Heart right ventricle (tissue), 16 donors: ENCODE measurements around the gene ZNF747. TPM values are rescaled to one million over a fixed set of nuclear protein-coding genes. Genes with fewer than 3 reads are reported as not detected.
"Not testable (repeated sequence)": the region's sequence is repeated elsewhere in the genome, so short reads cannot be mapped to it uniquely, and the experiment has no call there.

Experiments used
- ATAC-seq, 8 donors: fragments of 200-7000 bp; cut with Tn5 transposase; one replicate each; pipeline ENCODE4 v1.9.1; 2020; ENCODE audit warnings: mild to moderate bottlenecking in 8 of 8, moderate library complexity in 8 of 8, moderate number of reproducible peaks in 1 of 8
- DNase-seq, 2 donors: peaks; one replicate each; pipeline ENCODE4 v3.0.0-alpha.2; 2020
- H3K27ac ChIP-seq, 10 donors: fragments of 200-600 bp; sonication (generic) in 2 of 10; one replicate each; pipeline versions ENCODE4 v1.5.0 to v1.8.0; 2020 to 2022; ENCODE audit warnings: mild to moderate bottlenecking in 3 of 10
- H3K27me3 ChIP-seq, 7 donors: fragments of 200-600 bp; one replicate each; pipeline ENCODE4 v1.8.0; 2021 to 2022; ENCODE audit warnings: mild to moderate bottlenecking in 2 of 7
- H3K36me3 ChIP-seq, 9 donors: fragments of 200-600 bp; sonication (generic) in 1 of 9; one replicate each; pipeline versions ENCODE4 v1.5.0 to v1.8.0; 2020 to 2022; ENCODE audit warnings: mild to moderate bottlenecking in 2 of 9
- H3K4me1 ChIP-seq, 9 donors: fragments of 200-600 bp; sonication (generic) in 1 of 9; one replicate each; pipeline versions ENCODE4 v1.5.0 to v1.8.0; 2020 to 2022; ENCODE audit warnings: mild to moderate bottlenecking in 4 of 9
- H3K4me3 ChIP-seq, 10 donors: fragments of 200-600 bp; sonication (generic) in 2 of 10; one replicate each; pipeline versions ENCODE4 v1.5.0 to v1.8.0; 2020 to 2022; ENCODE audit warnings: mild to moderate bottlenecking in 7 of 10, moderate library complexity in 2 of 10
- H3K9me3 ChIP-seq, 11 donors: fragments of 200-600 bp in 10 of 11; sonication (generic) in 2 of 11; one replicate each; pipeline versions ENCODE4 v1.5.0 to v1.8.0; 2013 to 2022; ENCODE audit warnings: mild to moderate bottlenecking in 2 of 11, control low read depth in 1 of 11, moderate library complexity in 1 of 11
- WGBS, 2 donors: extraction: QIAGEN DNeasy Blood & Tissue Kit; methylation state at CpG; one replicate each; pipeline ENCODE4 v1.1.7; 2013; ENCODE audit warnings: inconsistent platforms in 1 of 2; 5-methylcytosine and 5-hydroxymethylcytosine counted together
- intact Hi-C, 10 donors: fragments of 100-400 bp; cut with DNase I; formaldehyde crosslinking; loops; one replicate each; pipeline versions ENCODE4 v1.11.1 to v1.14.2; 2022
- polyA plus RNA-seq, 2 donors: library from polyadenylated mRNA; stranded (reverse); fragments of 200-250 nt; gene quantifications; one replicate each; pipeline ENCODE4 v1.2.3, GENCODE V29; 2013
- total RNA-seq, 10 donors: library from RNA; stranded (reverse); fragmentation: NEBNext Ultra II Directional in 3 of 10; extraction: Animal tissue kit (Norgen Biotek cat#: 25700) in 3 of 10; gene quantifications; one replicate each; pipeline versions ENCODE4 v1.2.1 to v1.2.4, GENCODE V29; 2021 to 2023
- TF ChIP-seq, protein P1 (sequence below), 9 donors: fragments of 200-600 bp; sonication (generic) in 2 of 9; IDR thresholded peaks; one replicate each; pipeline versions ENCODE4 v1.5.0 to v1.8.0; 2021 to 2022; ENCODE audit warnings: antibody characterized with exemption in 9 of 9, mild to moderate bottlenecking in 5 of 9, moderate library complexity in 1 of 9
- donor health status: Arrhythmogenic right ventricular cardiomyopathy.
- donor health status: ischemic (EF 13 %, LVEDD 7.1; RV severe dilation, severe dysfunction).
- donor health status: healthy with polysubstance abuse.
- donor health status: DM: no; HTN: yes; CAD: no.
- donor health status: DM: no; HTN: no; CAD: no.
- donor health status: ischemic (EF 25% LVEDD 6.9; RV normal size, moderate dysfunction).
- donor health status: ischemic (EF 25% LVEDD 5.7; RV mildly dilated, moderate dysfunction).
- donor health status: healthy.
- donor health status: DM: yes; HTN: yes; CAD: no.
- donor health status: Ischemic cardiomyopathy.
- donor health status: ischemic (EF 35%, LVEDD 5.7; RV mildly dilated, moderate dysfunction).
- donor health status: nonischemic (EF 11% LVEDD 7.7; RV severe dilation, severe dysfunction).
- donor health status: DM: yes; HTN: yes; CAD: no.
- donor health status: PGD.
- donor health status: ischemic (EF 29% LVEDD 5.4; RV normal size, mild dysfunction).
- donor health status: nonischemic (EF 23%, LVEDD 6.1; RV moderate dilation, normal function).

ZNF747 gene
- total and polyA plus RNA-seq, 12 donors = 8.5 to 14.3 (median 10.5) TPM

DNA sequence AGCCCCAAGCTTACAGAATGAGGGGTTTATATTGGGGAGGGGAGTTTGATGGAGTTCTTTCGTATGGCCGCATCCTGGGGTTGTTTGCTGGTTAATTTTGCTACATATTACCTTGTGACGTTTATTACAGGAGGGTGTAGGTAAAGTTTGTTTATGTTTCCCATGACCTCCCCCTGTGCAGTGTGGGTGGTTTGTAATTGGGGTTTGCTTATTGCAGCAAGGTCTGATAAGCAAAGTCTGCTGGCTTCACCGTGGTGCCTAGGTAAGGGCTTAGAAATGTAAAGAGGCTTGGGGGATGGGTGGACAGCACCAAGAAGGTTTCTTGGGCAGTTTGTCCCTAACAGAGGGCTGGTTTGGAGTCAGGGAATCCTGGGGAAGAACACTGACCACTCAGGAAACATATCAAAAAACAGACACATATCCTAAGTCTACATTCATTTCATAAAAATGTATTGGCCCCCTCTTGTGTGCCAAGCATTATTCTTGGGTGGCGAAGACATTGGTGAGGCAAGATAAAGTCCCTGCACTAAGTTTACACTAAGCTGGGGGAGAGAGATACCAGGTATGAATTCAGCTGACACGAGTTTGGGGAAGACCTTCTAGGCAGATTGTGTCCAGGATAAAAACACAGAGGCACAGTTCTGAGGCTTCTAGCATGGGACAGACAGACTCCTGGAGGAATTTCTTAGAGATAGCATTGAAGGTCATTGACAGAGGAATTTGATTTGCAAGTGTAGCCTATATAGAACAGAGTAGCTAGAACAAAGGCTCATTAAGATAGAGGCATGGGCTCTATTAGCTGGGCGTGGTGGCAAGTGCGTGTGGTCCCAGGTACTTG, 14.0 kb upstream of the ZNF747 start:
- TF ChIP-seq, protein P1, sequence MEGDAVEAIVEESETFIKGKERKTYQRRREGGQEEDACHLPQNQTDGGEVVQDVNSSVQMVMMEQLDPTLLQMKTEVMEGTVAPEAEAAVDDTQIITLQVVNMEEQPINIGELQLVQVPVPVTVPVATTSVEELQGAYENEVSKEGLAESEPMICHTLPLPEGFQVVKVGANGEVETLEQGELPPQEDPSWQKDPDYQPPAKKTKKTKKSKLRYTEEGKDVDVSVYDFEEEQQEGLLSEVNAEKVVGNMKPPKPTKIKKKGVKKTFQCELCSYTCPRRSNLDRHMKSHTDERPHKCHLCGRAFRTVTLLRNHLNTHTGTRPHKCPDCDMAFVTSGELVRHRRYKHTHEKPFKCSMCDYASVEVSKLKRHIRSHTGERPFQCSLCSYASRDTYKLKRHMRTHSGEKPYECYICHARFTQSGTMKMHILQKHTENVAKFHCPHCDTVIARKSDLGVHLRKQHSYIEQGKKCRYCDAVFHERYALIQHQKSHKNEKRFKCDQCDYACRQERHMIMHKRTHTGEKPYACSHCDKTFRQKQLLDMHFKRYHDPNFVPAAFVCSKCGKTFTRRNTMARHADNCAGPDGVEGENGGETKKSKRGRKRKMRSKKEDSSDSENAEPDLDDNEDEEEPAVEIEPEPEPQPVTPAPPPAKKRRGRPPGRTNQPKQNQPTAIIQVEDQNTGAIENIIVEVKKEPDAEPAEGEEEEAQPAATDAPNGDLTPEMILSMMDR (IDR thresholded peaks at IDR 0.05) = no peak
- H3K4me3 ChIP-seq = no peak overlapping the region
- H3K4me1 ChIP-seq = peaks cover 0 to 45% (median 19%) of the 10 kb centered on the region in 9 donors
- WGBS, 2 donors = 61 to 65% methylated on average over 8 of the region's 8 CpGs
- peak in 5 of 8 donors; percentile 10 to 30 (median 15) for ATAC-seq
- peak overlapping the region in 9 of 10 donors; percentile 26 to 74 (median 63) for H3K27ac ChIP-seq
- no peaks in the 10 kb centered on the region for H3K9me3 ChIP-seq
- intact Hi-C loops = no loop called here
- no peaks in the 10 kb centered on the region for H3K27me3 ChIP-seq
- no peak for DNase-seq
- H3K36me3 ChIP-seq = peaks cover 0 to 12% (median 0%) of the 10 kb centered on the region in 9 donors

DNA sequence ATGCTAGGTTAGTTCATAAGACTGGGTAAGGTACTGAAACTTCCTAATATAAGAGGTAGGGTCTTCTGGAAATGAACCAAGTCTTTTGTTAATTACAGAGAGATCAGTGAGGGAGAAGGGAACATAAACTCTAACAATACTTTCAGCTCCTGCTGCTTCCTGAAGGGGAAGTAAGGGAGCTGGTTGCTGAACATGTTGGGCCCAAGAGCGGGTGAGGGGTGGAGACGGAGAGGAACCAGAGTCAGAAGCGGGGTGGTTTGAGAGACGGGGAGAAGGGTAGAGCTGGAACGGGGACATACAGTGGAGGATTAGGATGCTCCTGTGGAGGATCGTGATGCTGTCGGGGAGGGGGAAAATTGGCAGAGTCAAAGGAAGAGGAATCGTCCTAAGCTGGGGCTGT, 11.5 kb upstream of the ZNF747 start:
- H3K27ac ChIP-seq = peak overlapping the region in 1 of 10 donors; percentile 3
- DNase-seq (no peak), ATAC-seq (peak in 1 of 8 donors; percentile 10)
- TF ChIP-seq, protein P1 (IDR thresholded peaks at IDR 0.05) = no peak
- H3K36me3 ChIP-seq = no peaks in the 10 kb centered on the region
- intact Hi-C loops = no loop called here
- peaks cover under 1 to 36% (median 22%) of the 10 kb centered on the region in 9 donors for H3K4me1 ChIP-seq
- no peak overlapping the region for H3K4me3 ChIP-seq
- 75 to 77% methylated on average over 8 of the region's 8 CpGs for WGBS, 2 donors
- H3K27me3 ChIP-seq = no peaks in the 10 kb centered on the region
- no peaks in the 10 kb centered on the region for H3K9me3 ChIP-seq

DNA sequence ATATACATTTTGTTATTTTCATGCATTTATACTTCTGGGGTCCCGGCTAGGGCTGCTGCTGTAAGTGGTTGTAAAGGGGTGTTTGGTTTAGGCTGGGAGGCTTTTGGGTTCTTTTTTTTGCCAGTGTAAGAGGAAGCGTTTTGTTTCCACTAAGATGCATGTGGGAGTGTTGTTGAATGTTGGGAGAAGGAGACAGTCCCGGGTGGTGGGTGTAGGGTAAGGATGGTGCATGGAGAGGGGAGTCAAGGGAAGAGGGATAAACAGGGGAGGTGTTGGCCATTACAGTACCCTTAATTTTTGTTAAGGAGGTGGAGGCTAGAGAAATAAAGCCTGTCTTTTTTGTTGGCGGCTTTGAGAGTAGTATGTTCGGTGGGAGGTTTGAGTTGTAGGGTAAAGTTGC, 8.4 kb upstream of the ZNF747 start:
- no peaks in the 10 kb centered on the region for H3K27me3 ChIP-seq
- DNase-seq = no peak
- TF ChIP-seq, protein P1 (IDR thresholded peaks at IDR 0.05) = no peak
- intact Hi-C loops = no loop called here
- ATAC-seq = no peak
- no peak overlapping the region for H3K4me3 ChIP-seq
- H3K36me3 ChIP-seq = no peaks in the 10 kb centered on the region
- H3K9me3 ChIP-seq = no peaks in the 10 kb centered on the region
- H3K4me1 ChIP-seq = peaks cover 6 to 39% (median 30%) of the 10 kb centered on the region in 9 donors
- no peak overlapping the region for H3K27ac ChIP-seq
- 81 to 82% methylated on average over 5 of the region's 5 CpGs for WGBS, 2 donors

DNA sequence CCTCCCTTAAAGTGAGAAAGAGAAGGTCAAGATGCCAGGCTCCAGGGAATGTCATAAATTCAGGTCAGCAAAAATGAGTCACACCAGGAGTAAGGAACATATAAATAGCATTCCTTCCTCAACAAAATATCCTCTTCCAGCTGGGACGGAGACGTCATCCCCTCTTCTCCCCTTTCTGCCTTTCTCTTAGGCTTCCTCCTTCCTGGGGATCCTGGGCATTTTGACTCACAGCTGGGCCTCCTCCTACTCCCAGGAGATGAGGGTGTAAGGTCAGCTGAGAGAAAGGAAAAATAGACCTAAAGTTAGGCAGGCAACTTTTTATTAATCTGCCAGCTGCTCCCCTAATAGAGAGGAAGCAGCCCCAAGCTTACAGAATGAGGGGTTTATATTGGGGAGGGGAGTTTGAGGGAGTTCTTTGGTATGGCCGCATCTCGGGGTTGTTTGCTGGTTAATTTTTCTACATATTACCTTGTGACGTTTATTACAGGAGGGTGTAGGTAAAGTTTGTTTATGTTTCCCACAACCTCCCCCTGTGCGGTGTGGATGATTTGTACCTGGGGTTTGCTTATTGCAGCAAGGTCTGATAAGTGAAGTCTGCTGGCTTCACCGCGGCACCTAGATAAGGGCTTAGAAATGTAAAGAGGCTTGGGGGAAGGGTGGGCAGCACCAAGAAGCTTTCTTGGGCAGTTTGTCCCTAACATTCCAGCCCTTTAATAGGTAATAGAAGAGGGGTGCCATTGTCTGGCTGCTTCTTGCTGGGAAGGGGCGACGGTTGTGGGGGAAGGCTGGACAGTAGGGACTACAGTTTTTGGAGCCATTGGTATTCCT, 7.1 kb upstream of the ZNF747 start:
- Histone ChIP-seq H3K9me3 (no peaks in the 10 kb centered on the region), H3K27ac (peak overlapping the region in 7 of 10 donors; percentile 42 to 82 (median 58)), H3K4me1 (peaks cover 6 to 39% (median 30%) of the 10 kb centered on the region in 9 donors), H3K4me3 (no peak overlapping the region), H3K36me3 (no peaks in the 10 kb centered on the region), H3K27me3 (no peaks in the 10 kb centered on the region)
- DNase-seq = peak in 1 of 2 donors; percentile 54
- ATAC-seq = peak in 5 of 8 donors; percentile 14 to 53 (median 45)
- 45 to 47% methylated on average over 10 of the region's 10 CpGs for WGBS, 2 donors
- TF ChIP-seq, protein P1 (IDR thresholded peaks at IDR 0.05) = no peak
- intact Hi-C loops = no loop called here

DNA sequence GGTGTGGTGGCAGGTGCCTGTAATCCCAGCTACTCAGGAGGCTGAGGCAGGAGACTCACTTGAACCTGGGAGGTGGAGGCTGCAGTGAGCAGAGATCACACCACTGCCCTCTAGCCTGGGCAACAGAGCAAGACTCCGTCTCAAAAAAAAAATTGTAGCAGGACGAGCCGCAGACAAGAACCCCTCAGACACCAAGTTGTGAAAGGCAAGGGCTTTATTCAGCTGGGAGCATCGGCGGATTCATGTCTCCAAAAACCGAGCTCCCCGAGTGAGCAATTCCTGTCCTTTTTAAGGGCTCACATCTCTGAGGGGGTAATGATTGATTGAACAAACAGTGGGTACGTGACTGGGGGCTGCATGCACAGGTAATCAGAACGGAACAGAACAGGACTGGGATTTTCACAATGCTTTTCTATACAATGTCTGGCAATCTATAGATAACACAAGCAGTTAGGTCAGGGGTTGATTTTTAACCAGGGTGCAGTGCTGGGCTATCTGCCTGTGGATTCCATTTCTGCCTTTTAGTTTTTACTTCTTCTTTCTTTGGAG, 6.3 kb upstream of the ZNF747 start:
- Histone ChIP-seq H3K4me1 (peaks cover 6 to 46% (median 31%) of the 10 kb centered on the region in 9 donors), H3K27ac (peak overlapping the region in 7 of 10 donors; percentile 42 to 82 (median 58))
- H3K4me3 ChIP-seq, H3K36me3 ChIP-seq, H3K9me3 ChIP-seq, intact Hi-C loops, DNase-seq, H3K27me3 ChIP-seq, ATAC-seq: not testable (repeated sequence)
- 68% methylated on average over 9 of the region's 9 CpGs for WGBS, 2 donors

DNA sequence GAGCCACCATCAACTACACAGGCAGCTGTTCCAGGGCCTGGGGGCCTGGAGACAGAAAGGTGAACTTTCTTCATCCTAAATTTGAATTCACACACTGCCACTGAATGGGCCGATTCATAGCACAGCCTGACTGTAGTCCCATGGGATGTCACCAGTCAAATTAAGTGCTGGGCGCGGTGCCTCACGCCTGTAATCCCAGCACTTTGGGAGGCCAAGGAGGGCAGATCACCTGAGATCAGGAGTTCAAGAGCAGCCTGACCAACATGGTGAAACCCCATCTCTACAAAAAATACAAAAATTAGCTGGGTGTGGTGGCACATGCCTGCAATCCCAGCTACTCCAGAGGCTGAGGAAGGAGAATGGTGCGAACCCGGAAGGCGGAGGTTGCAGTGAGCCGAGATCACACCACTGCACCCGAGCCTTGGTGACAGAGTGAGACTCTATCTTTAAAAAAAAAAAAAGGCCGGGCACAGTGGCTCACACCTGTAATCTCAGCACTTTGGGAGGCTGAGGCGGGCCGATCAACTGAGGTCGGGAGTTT, 5.4 kb upstream of the ZNF747 start:
- WGBS, 2 donors = 85 to 91% methylated on average over 13 of the region's 13 CpGs
- Histone ChIP-seq H3K27ac (peak overlapping the region; percentile 32 to 82 (median 80)), H3K4me1 (peaks cover 6 to 56% (median 38%) of the 10 kb centered on the region in 9 donors)
- H3K4me3 ChIP-seq, H3K36me3 ChIP-seq, DNase-seq, ATAC-seq, H3K9me3 ChIP-seq, H3K27me3 ChIP-seq: not testable (repeated sequence)
- intact Hi-C loops = loop anchor here in 3 of 10 donors (2.0 to 10.0 kb wide), 4 partner anchors 13 to 475 kb away; partner anchors contain the start of genes ZNF785 (in 2 of the 3), ALDOA (in 1 of the 3) and ZNF689 (in 1 of the 3)
